Transverse colon (tissue), 4 donors: ENCODE results near the gene HMGB1. TPM values are rescaled to one million over a fixed set of nuclear protein-coding genes. Genes with fewer than 3 reads are reported as not detected.
A peak's percentile ranks its signal among the peaks of the same experiment; 100 is the strongest.
"Not testable (repeated sequence)": the region's sequence is repeated elsewhere in the genome, so short reads cannot be mapped to it uniquely, and the experiment has no call there.

Experiments used
- DNase-seq: peaks from one replicate; pipeline ENCODE4 v3.0.0-alpha.2; 2019
- H3K27ac ChIP-seq, 4 donors: fragments of 200-600 bp; sonication (generic); 2 replicates each; pipeline ENCODE4 v1.5.1; 2016 to 2018; ENCODE audit warnings: inconsistent platforms in 4 of 4
- H3K27me3 ChIP-seq: fragments of 200-600 bp; sonication (generic); 2 replicates; pipeline ENCODE4 v1.5.1; 2017; ENCODE audit warnings: inconsistent platforms
- H3K36me3 ChIP-seq, 4 donors: fragments of 200-600 bp; sonication (generic); 2 replicates each; pipeline ENCODE4 v1.5.1; 2017 to 2019; ENCODE audit warnings: inconsistent platforms in 4 of 4
- H3K4me1 ChIP-seq, 4 donors: fragments of 200-600 bp; sonication (generic); 2 replicates each; pipeline ENCODE4 v1.5.1; 2017 to 2020; ENCODE audit warnings: inconsistent platforms in 4 of 4
- H3K4me3 ChIP-seq, 4 donors: fragments of 200-600 bp; sonication (generic); 1 replicate in 1 of 4; 2 replicates in 3 of 4; pipeline versions ENCODE4 v1.5.1 to v1.6.1; 2017 to 2019; ENCODE audit warnings: inconsistent platforms in 4 of 4
- H3K9me3 ChIP-seq, 2 donors: fragments of 200-600 bp; sonication (generic); 2 replicates each; pipeline ENCODE4 v1.5.1; 2017 to 2019; ENCODE audit warnings: inconsistent platforms in 2 of 2
- EP300 ChIP-seq: sonication (generic); formaldehyde crosslinking; IDR thresholded peaks from one replicate; pipeline ENCODE4 v1.6.1; 2017; ENCODE audit warnings: antibody characterized with exemption, low read depth
- POLR2A ChIP-seq: fragments of 450-650 bp; IDR thresholded peaks from one replicate; pipeline ENCODE4 v1.6.1; 2016; ENCODE audit warnings: antibody characterized with exemption, mild to moderate bottlenecking, moderate library complexity
- POLR2AphosphoS5 ChIP-seq, 3 donors: sonication (generic); formaldehyde crosslinking; IDR thresholded peaks; one replicate each; pipeline ENCODE4 v1.6.1; 2016; ENCODE audit warnings: antibody characterized with exemption in 3 of 3
- WGBS, 2 donors: methylation state at CpG; one replicate each; pipeline ENCODE4 v1.1.5; 2018; ENCODE audit warnings: low coverage in 1 of 2; 5-methylcytosine and 5-hydroxymethylcytosine counted together
- in situ Hi-C, 4 donors: fragments of 200-750 bp; cut with MboI; loops; one replicate each; pipeline versions ENCODE4 v1.15.0 to v1.15.1; 2017; ENCODE audit warnings: low sequenced_read_pairs in 3 of 4, low pct_ligation_motif_present in 1 of 4, low pct_unique_long_range_greater_than_20kb in 1 of 4
- intact Hi-C: fragments of 100-400 bp; cut with DNase I; formaldehyde crosslinking; loops from one replicate; pipeline ENCODE4 v1.15.1; 2023; ENCODE audit warnings: low total_unique reads
- total RNA-seq, 4 donors: library from RNA; depleted of rRNA; stranded (reverse); fragments of >200 nt; gene quantifications; one replicate each; pipeline ENCODE4 v1.1.0, GENCODE V29; 2016
- TF ChIP-seq, protein P1 (sequence below), 5 experiments: fragments of 200-600 bp in 3 of 5; fragments of 450-650 bp in 2 of 5; sonication (generic) in 3 of 5; IDR thresholded peaks; 1 replicate in 2 of 5; 2 replicates in 3 of 5; pipeline ENCODE4 v1.5.1; 2016 to 2017; ENCODE audit warnings: antibody characterized with exemption in 5 of 5, inconsistent platforms in 3 of 5, mild to moderate bottlenecking in 2 of 5, moderate library complexity in 1 of 5

Gene HMGB1
- total RNA-seq, 4 donors from 2014 or later, result 131 to 274 (median 152) TPM

DNA sequence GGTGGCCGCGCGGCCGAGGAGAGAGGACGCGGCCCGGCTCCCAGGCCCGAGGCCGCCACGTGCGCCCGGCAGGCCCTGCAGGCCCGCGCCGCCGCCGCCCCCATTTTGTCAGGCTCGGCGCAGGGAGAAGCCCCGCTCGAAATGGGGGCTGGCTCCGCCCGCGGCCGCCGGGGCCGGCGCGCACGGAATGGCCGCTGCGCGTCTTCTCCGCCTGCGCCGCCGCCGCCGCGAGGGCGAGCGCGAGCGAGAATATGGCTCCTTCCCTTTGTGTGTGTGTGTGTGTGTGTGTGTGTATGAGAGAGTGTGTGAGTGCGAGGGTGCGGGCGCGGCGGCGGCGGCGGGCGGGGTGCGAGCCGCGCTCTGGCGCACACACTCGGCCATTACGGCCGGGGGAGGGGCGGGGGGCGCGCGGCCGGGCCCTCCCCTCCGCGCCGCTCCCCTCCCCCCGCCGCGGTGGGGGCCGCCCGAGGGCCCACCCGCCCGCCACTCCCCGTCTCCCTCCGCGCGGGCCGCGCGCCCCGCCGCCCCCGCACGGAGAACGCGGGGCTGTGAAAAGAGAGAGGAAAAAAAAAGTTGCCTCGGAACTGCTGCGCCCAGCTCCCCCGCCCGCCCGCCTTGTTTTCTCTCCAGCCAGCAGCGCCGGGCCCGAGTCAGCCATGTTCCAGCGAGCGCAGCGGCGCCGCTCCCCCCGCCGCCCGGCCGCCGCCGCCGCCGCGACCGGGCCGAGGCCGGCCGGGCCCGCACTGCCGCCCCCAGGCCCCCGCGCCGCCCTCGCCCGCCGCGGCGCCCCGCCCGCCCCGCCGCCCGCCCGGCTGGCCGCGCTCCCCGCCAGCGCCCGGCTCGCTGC is 1.0 kb downstream of the HMGB1 start:
- Histone ChIP-seq H3K27ac (peak overlapping the region; percentile 99 to 100 (median 100)), H3K4me3 (peak overlapping the region; percentile 68 to 98 (median 72)), H3K27me3 (no peaks in the 10 kb centered on the region), H3K36me3 (peaks cover 0 to 11% (median 2%) of the 10 kb centered on the region in 4 donors), H3K9me3 (no peaks in the 10 kb centered on the region), H3K4me1 (peaks cover 4 to 32% (median 23%) of the 10 kb centered on the region in 4 donors)
- intact Hi-C loops (loop anchor here (1.0 to 10.0 kb wide), 4 partner anchors 57 to 340 kb away; partner anchors contain the start of gene USPL1), in situ Hi-C loops (loop anchor here in 3 of 4 donors (5.0 to 25.0 kb wide), 3 partner anchors 60 to 327 kb away; partner anchors contain the start of gene USPL1 (in 1 of the 3))
- no peak for TF ChIP-seq EP300
- TF ChIP-seq, protein P1, sequence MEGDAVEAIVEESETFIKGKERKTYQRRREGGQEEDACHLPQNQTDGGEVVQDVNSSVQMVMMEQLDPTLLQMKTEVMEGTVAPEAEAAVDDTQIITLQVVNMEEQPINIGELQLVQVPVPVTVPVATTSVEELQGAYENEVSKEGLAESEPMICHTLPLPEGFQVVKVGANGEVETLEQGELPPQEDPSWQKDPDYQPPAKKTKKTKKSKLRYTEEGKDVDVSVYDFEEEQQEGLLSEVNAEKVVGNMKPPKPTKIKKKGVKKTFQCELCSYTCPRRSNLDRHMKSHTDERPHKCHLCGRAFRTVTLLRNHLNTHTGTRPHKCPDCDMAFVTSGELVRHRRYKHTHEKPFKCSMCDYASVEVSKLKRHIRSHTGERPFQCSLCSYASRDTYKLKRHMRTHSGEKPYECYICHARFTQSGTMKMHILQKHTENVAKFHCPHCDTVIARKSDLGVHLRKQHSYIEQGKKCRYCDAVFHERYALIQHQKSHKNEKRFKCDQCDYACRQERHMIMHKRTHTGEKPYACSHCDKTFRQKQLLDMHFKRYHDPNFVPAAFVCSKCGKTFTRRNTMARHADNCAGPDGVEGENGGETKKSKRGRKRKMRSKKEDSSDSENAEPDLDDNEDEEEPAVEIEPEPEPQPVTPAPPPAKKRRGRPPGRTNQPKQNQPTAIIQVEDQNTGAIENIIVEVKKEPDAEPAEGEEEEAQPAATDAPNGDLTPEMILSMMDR (IDR thresholded peaks at IDR 0.05), result peak in 1 of 5 experiments; percentile 1
- peak in 2 of 3 donors; percentile 2 to 38 for TF ChIP-seq POLR2AphosphoS5 (IDR thresholded peaks at IDR 0.05)
- 0% methylated on average over 53 of the region's 136 CpGs; no CpG with 5 or more reads in 1 of the 2 donors for WGBS, 2 donors
- peak; percentile 78 for DNase-seq

DNA sequence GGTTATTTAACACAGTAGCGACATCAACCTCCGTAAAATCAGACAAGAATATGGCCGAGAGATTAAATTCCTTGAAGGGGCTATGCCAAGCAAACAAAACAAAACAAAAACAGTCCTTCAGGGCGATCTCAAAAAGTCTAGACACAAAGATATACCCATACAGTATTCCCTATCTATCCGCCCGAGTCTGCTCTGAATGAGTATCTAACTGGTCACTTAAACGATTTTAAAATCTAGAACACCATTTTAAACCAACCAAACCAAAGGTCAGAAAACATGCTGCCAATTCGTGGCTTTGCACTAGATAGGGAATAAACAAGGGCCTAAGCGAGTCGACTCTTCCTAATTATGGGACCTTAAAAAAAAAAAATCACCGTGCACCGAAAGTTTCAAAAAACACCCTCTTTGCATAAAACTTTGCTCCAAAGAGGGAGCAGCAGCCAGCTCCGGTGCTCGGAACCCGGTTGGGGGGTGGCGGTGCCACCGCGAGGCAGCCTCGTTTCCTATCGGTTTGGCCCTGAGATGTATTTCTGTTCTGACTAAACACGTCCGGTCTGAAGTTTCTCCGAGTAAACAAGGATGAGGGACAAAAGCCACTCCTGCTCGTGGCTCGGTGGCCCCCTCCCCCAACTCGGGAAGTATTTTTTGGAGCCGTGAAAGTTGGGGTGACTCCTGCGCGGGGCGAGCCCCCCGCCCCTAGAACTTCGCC is 1.8 kb downstream of the HMGB1 start:
- intact Hi-C loops, result loop anchor here (1.0 to 10.0 kb wide), 4 partner anchors 57 to 339 kb away; partner anchors contain the start of gene USPL1
- H3K36me3 ChIP-seq, result peaks cover 0 to 11% (median 2%) of the 10 kb centered on the region in 4 donors
- H3K27me3 ChIP-seq, result no peaks in the 10 kb centered on the region
- no peaks in the 10 kb centered on the region for H3K9me3 ChIP-seq
- H3K27ac ChIP-seq, result peak overlapping the region; percentile 99 to 100 (median 100)
- TF ChIP-seq EP300, result no peak
- peak; percentile 53 for TF ChIP-seq POLR2A
- TF ChIP-seq, protein P1 (IDR thresholded peaks at IDR 0.05), result peak in 2 of 5 experiments; percentile 4 to 14
- peak; percentile 20 to 57 (median 33) for TF ChIP-seq POLR2AphosphoS5 (IDR thresholded peaks at IDR 0.05)
- in situ Hi-C loops, result loop anchor here in 3 of 4 donors (10.0 to 25.0 kb wide), 2 partner anchors 59 to 327 kb away; no protein-coding TSS in a partner anchor
- WGBS, 2 donors, result 0% methylated on average over 8 to 25 of the region's 32 CpGs
- H3K4me1 ChIP-seq, result peaks cover 4 to 39% (median 23%) of the 10 kb centered on the region in 4 donors
- peak overlapping the region; percentile 68 to 98 (median 72) for H3K4me3 ChIP-seq
- DNase-seq, result peak; percentile 75

DNA sequence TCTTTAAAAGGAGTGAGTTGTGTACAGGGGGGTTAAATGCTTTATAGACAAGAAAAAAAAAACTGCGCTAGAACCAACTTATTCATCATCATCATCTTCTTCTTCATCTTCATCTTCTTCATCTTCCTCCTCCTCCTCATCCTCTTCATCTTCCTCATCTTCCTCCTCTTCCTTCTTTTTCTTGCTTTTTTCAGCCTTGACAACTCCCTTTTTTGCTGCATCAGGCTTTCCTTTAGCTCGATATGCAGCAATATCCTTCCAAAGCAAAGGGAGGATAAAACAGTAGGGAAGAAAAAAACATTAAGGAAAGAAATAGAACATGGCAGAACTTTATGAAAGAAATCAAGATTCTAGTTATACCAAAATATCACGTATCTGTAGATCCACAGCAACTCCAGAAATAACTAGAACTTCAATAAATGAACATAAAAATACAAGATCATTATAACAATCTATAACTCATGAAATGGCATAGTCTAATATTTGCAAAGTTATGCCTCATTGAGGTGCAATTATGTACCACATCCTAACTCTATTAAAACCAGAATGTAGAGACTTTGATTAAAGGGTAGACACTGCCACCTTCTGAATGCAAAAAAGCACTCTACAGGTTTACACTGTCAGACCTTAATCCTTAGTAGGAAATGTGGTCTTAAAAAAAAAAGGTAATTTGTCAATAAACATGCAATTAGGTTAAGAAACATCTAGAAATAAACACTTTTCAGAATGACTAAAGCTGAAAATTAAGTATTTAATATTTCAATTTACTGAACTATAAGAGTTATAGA is 4.3 kb downstream of the HMGB1 start:
- WGBS, 2 donors, result 73 to 79% methylated on average over 2 to 3 of the region's 3 CpGs
- TF ChIP-seq, protein P1 (IDR thresholded peaks at IDR 0.05), result peak; percentile 24 to 47 (median 42)
- H3K9me3 ChIP-seq, H3K27me3 ChIP-seq, H3K4me3 ChIP-seq, DNase-seq: not testable (repeated sequence)
- H3K36me3 ChIP-seq, result peaks cover 0 to 11% (median 2%) of the 10 kb centered on the region in 4 donors
- in situ Hi-C loops, result loop anchor here in 3 of 4 donors (10.0 to 25.0 kb wide), 2 partner anchors 57 to 324 kb away; no protein-coding TSS in a partner anchor
- peak overlapping the region; percentile 99 to 100 (median 100) for H3K27ac ChIP-seq
- intact Hi-C loops, result loop anchor here (5.0 to 10.0 kb wide), 2 partner anchors 54 to 337 kb away; no protein-coding TSS in a partner anchor
- peaks cover 4 to 40% (median 22%) of the 10 kb centered on the region in 4 donors for H3K4me1 ChIP-seq
